HS-5 (cell line): ENCODE data around the gene PRKAR1B.

Experiments used
- DNase-seq: peaks from one replicate; pipeline ENCODE4 v3.0.0-alpha.2; 2012; ENCODE audit warnings: low read depth

The PRKAR1B gene

GRCh38 chr7:727104-727805, at the start of gene PRKAR1B:
TSS of gene PRKAR1B (minus strand) at chr7:727281. CDS start at chr7:711505, 15,776 bp downstream.
- no peak for DNase-seq

GRCh38 chr7:776381-776780, 49.3 kb upstream of the PRKAR1B start:
- no peak for DNase-seq

- no peak for DNase-seq
Observed at GRCh38 chr7:774161-775109, 47.4 kb upstream of the PRKAR1B start.

- DNase-seq: no peak
Observed at GRCh38 chr7:773622-773915, 46.5 kb upstream of the PRKAR1B start.

- DNase-seq: no peak
Observed at GRCh38 chr7:772861-773621, 46.0 kb upstream of the PRKAR1B start.

GRCh38 chr7:772392-772791, 45.3 kb upstream of the PRKAR1B start:
- DNase-seq: no peak

GRCh38 chr7:772005-772294, 44.9 kb upstream of the PRKAR1B start:
- DNase-seq: no peak

GRCh38 chr7:771234-772004, 44.3 kb upstream of the PRKAR1B start:
- DNase-seq: no peak

GRCh38 chr7:770741-771166, 43.7 kb upstream of the PRKAR1B start:
- no peak for DNase-seq

GRCh38 chr7:770336-770735, 43.3 kb upstream of the PRKAR1B start:
- no peak for DNase-seq

GRCh38 chr7:768881-769504, 41.9 kb upstream of the PRKAR1B start:
- DNase-seq: peak; percentile 53

- peak; percentile 99 for DNase-seq
Observed at GRCh38 chr7:767941-768731, 41.1 kb upstream of the PRKAR1B start.

- peak; percentile 96 for DNase-seq
Observed at GRCh38 chr7:767580-767940, 40.5 kb upstream of the PRKAR1B start.

- no peak for DNase-seq
Observed at GRCh38 chr7:765383-765782, 38.3 kb upstream of the PRKAR1B start.

- no peak for DNase-seq
Observed at GRCh38 chr7:763762-764161, 36.7 kb upstream of the PRKAR1B start.

- DNase-seq: no peak
Observed at GRCh38 chr7:762885-763284, 35.8 kb upstream of the PRKAR1B start.

- DNase-seq: no peak
Observed at GRCh38 chr7:761631-762030, 34.5 kb upstream of the PRKAR1B start.

GRCh38 chr7:761101-761500, 34.0 kb upstream of the PRKAR1B start:
- DNase-seq: no peak

- no peak for DNase-seq
Observed at GRCh38 chr7:760006-760405, 32.9 kb upstream of the PRKAR1B start.

GRCh38 chr7:759569-759968, 32.5 kb upstream of the PRKAR1B start:
- no peak for DNase-seq

GRCh38 chr7:757741-758163, 30.7 kb upstream of the PRKAR1B start:
- DNase-seq: no peak
